ENCODE data around the gene GNAT1. TPM values are rescaled to one million over a fixed set of nuclear protein-coding genes. Genes with fewer than 3 reads are reported as not detected.
"Not testable (repeated sequence)": the region's sequence is repeated elsewhere in the genome, so short reads cannot be mapped to it uniquely, and the experiment has no call there.

Gene GNAT1
- total and polyA plus RNA-seq, 8 donors = not detected

DNA sequence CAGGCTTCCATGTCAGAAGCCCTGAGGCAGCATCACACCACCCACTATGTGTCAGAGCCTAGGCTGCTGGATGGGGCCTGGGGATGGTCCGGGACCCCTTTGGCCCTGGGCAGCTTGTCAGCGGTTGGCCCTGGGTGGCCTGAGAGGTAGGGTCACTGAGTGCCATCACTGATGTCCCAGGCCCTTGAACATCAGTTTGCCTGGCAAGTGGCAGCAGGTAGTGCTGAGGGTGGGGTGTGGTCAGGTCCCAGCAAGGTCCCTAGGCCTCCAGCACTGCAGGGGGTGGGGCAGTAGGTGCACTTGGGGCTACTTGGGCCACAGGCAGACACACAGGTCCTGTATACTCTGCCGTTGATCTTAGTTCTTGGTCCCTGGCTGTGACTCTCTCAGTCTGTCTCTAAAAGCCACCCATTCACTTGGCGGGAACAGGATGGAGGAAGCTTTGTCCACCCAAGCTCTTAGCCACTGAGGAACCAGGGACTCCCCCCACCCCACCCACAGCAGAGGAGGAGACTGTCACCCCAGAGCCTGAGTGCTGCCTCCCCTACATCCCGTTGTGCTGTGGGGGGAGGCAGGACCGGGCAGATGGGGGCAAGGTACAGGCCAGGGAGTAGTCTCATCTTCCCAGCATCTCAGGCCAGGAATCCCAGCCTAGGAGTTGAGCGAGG is 50.4 kb downstream of the GNAT1 start:
- TF ChIP-seq, protein P1, sequence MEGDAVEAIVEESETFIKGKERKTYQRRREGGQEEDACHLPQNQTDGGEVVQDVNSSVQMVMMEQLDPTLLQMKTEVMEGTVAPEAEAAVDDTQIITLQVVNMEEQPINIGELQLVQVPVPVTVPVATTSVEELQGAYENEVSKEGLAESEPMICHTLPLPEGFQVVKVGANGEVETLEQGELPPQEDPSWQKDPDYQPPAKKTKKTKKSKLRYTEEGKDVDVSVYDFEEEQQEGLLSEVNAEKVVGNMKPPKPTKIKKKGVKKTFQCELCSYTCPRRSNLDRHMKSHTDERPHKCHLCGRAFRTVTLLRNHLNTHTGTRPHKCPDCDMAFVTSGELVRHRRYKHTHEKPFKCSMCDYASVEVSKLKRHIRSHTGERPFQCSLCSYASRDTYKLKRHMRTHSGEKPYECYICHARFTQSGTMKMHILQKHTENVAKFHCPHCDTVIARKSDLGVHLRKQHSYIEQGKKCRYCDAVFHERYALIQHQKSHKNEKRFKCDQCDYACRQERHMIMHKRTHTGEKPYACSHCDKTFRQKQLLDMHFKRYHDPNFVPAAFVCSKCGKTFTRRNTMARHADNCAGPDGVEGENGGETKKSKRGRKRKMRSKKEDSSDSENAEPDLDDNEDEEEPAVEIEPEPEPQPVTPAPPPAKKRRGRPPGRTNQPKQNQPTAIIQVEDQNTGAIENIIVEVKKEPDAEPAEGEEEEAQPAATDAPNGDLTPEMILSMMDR (IDR thresholded peaks at IDR 0.05) = no peak
- no peak for DNase-seq
- no peak for FAIRE-seq
- Histone ChIP-seq H3K4me3 (no peak overlapping the region), H3K27me3 (no peaks in the 10 kb centered on the region), H3K9me3 (no peaks in the 10 kb centered on the region), H3K36me3 (no peaks in the 10 kb centered on the region), H3K4me1 (peaks cover 8 to 35% (median 12%) of the 10 kb centered on the region in 3 donors), H3K27ac (peak overlapping the region in 2 of 4 donors; percentile 80 to 81)
- ATAC-seq = no peak
- intact Hi-C loops (cut with DNase I) = no loop called here
- 69 to 76% methylated on average over 7 of the region's 7 CpGs for WGBS, 2 donors

DNA sequence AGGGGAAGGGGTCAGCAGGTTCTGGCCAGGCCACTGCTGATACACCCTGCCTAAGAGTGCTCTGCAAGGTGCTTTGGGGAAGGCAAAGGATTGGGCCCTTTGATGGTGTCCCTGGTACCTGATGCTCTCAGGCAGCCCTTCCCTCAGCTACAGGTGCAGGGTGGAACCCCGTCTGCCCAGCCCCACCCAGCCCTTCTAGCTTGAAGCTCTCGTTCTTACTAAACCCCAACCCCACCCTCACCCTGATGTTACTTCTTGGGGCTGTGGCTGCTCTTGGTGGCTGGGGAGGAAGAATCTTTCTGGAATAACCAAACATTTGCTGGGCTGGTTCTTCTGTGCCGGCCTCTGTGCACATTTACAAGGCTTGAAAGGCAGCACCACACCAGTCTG is 51.0 kb downstream of the GNAT1 start:
- H3K4me1 ChIP-seq = peaks cover 5 to 35% (median 12%) of the 10 kb centered on the region in 3 donors
- H3K4me3 ChIP-seq = no peak overlapping the region
- intact Hi-C loops (cut with DNase I) = no loop called here
- DNase-seq (no peak), ATAC-seq (no peak), FAIRE-seq (no peak)
- WGBS, 2 donors = 67 to 76% methylated on average over 3 of the region's 3 CpGs
- H3K36me3 ChIP-seq = no peaks in the 10 kb centered on the region
- TF ChIP-seq, protein P1 (IDR thresholded peaks at IDR 0.05) = no peak
- peak overlapping the region in 2 of 4 donors; percentile 80 to 81 for H3K27ac ChIP-seq
- H3K9me3 ChIP-seq = no peaks in the 10 kb centered on the region
- no peaks in the 10 kb centered on the region for H3K27me3 ChIP-seq

DNA sequence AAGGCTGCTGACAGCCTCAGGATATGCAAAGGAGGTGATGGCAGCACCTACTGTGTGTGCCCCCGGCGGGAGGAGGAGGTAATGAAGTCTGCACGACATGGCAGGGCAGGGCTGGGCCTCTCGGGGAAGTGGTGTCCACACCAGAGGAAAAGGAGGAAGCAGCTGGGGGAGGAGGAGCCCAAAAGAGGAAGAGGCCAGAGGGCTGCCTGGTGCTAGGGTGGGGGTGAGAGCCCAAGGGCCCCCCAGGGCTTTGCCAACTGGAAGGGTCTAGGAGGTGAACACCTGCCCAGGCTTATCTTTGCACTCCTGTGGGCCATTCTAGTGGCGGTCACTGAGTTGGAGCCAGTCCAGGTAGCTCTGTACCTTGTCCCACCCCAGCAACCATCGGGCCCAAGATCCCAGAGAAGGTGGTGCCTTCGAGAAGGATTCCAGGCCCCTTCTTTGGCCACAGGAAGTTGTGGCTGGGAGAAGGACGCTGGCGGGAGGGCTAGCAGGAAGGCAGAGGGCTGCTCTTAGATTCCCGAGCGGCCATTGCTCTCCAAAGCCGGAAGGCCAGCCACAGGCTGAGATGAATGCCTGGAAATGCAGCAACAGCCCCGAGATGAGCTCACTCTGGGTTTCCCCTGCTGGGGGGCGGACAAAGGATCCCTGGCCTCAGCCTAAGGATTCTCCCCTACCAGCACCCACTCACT is 51.6 kb downstream of the GNAT1 start:
- TF ChIP-seq, protein P1 (IDR thresholded peaks at IDR 0.05) = no peak
- Histone ChIP-seq H3K27ac (peak overlapping the region in 3 of 4 donors; percentile 8 to 81 (median 80)), H3K9me3 (no peaks in the 10 kb centered on the region), H3K4me1 (peaks cover 5 to 35% (median 11%) of the 10 kb centered on the region in 3 donors), H3K4me3 (no peak overlapping the region), H3K27me3 (no peaks in the 10 kb centered on the region), H3K36me3 (no peaks in the 10 kb centered on the region)
- intact Hi-C loops (cut with DNase I) = no loop called here
- peak in 2 of 6 donors; percentile 69 to 72 for DNase-seq
- WGBS, 2 donors = 53 to 60% methylated on average over 13 to 14 of the region's 14 CpGs
- peak in 2 of 4 donors; percentile 21 to 22 for ATAC-seq
- no peak for FAIRE-seq

DNA sequence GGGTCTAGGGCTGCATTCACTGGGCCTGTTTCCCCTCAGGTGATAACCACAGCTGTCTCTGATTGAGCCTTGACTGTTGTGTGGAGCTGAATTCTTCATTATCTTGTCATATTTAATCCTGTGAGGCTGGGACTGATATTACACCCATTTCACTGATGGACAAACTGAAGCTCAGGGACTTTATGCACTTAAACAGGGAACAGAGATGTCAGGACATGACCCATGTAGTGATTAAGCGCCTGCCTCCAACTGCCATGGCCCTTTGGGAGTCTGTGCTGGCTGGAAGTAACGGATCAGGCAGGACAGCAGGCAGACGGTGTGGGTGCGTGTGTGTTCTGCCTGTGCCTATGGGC is 52.1 kb downstream of the GNAT1 start:
- intact Hi-C loops (cut with DNase I) = no loop called here
- FAIRE-seq (no peak), ATAC-seq (no peak), DNase-seq (no peak)
- Histone ChIP-seq H3K36me3 (no peaks in the 10 kb centered on the region), H3K27ac (peak overlapping the region in 3 of 4 donors; percentile 8 to 81 (median 80)), H3K9me3 (no peaks in the 10 kb centered on the region), H3K4me3 (no peak overlapping the region), H3K27me3 (no peaks in the 10 kb centered on the region), H3K4me1 (peaks cover 5 to 31% (median 6%) of the 10 kb centered on the region in 3 donors)
- TF ChIP-seq, protein P1 (IDR thresholded peaks at IDR 0.05) = no peak
- WGBS, 2 donors = 86 to 91% methylated on average over 4 of the region's 4 CpGs

DNA sequence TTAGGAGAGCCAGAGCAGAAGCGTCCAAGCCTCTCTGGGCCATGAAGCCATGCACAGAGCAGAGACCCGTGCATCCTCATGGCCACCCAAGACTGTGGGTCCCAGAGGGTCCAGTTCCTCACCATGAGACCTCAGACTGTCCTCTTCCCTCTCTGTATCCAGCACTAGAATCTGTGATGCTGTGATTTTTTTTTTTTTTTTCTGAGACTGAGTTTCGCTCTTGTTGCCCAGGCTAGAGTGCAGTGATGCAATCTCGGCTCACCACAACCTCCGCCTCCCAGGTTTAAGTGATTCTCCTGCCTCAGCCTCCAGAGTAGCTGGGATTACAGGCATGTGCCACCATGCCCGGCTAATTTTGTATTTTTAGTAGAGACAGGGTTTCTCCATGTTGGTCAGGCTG is 53.4 kb downstream of the GNAT1 start:
- DNase-seq; ATAC-seq; H3K36me3 ChIP-seq; H3K4me3 ChIP-seq; FAIRE-seq; intact Hi-C loops (cut with DNase I); H3K27me3 ChIP-seq; H3K9me3 ChIP-seq: not testable (repeated sequence)
- Histone ChIP-seq H3K4me1 (peaks cover 0 to 24% (median 5%) of the 10 kb centered on the region in 3 donors), H3K27ac (peak overlapping the region in 2 of 4 donors; percentile 80 to 81)
- WGBS, 2 donors = 79 to 82% methylated on average over 6 of the region's 6 CpGs

All from pancreas (tissue), 10 donors.